ENCODE data around the gene CTDSP1.

Gene CTDSP1

GRCh38 chr2:218383892-218384519 is 15.7 kb upstream of the CTDSP1 start:
- DNase-seq (ENCODE audit: low read depth) = no peak

DNA sequence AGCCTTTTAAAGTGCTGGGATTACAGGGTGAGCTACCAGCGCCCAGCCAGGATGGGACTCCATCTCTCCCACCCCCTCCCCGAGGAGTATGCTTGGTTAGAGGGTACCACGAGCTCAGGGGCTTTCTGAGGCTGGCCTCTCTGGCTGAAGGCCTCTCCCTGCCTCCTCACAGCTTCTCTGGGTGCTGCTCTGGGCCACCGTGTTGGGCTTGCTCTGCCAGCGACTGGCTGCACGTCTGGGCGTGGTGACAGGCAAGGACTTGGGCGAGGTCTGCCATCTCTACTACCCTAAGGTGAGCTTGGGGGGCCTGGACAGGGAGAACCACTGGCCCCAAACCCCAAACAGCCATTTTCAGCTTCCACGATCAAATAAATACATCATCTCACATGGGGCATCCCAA is 14.7 kb upstream of the CTDSP1 start:
- DNase-seq (ENCODE audit: low read depth) = no peak

GRCh38 chr2:218386505-218387368 is 12.9 kb upstream of the CTDSP1 start:
- DNase-seq (ENCODE audit: low read depth) = no peak

DNA sequence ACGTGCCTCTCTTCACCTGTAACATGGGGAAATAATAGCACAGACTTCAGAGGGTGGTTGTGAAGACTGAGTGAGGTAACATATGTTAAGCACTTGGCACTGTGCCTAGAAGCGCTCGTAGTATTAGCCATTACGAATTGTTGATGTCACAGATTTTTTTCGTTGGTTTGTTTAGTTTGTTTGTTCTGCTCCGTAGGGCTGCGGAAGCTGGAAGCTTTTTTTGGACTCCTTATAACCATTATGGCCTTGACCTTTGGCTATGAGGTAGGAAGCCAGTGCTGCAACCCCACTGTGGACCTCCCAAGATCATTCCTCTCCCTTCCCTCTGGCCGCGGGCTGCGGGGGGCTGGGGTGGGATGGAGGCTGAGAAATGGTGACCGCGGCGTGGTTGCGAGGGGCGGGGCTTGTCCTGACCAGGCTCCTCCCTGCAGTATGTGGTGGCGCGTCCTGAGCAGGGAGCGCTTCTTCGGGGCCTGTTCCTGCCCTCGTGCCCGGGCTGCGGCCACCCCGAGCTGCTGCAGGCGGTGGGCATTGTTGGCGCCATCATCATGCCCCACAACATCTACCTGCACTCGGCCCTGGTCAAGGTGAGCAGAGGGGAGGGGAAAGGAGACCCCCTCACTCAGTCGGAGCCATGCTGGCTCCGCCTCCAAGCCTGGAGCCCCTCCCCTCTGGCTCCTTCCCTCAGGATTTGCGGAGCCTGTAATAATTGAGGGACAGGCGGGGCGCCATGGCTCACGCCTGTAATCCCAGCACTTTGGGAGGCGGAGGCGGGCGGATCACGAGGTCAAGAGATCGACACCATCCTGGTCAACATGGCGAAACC is 12.1 kb upstream of the CTDSP1 start:
- DNase-seq (ENCODE audit: low read depth) = no peak

DNA sequence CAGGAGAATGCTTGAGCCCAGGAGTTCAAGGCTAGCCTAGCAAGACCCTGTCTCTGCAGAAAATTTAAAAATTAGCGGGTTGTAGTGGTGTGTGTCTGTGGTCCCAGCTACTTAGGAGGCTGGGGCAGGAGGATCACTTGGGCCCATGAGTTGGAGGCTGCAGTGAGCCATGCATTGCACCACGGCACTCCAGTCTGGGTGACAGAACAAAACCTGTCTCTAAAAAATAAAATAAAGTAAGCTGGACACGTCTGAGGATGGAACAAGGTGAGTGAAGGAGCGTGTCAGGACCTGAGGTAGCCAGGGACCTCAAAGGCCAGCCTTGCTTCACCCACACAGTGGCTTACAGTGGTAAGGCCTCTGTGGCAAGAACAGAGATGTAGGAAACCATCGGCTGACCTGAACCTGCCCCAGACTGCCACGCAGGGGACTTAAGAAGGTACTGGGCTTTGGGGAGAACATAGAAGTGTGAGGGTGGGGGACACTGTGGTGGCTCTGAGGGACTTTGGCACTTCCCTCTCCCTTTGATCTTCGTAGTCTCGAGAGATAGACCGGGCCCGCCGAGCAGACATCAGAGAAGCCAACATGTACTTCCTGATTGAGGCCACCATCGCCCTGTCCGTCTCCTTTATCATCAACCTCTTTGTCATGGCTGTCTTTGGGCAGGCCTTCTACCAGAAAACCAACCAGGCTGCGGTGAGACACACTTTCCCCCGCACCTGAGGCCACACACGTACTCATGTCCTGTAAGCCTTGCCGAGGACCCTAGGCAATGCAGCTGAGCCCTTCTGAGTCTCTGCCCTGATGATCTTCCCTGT is 10.1 kb upstream of the CTDSP1 start:
- DNase-seq (ENCODE audit: low read depth) = no peak

DNA sequence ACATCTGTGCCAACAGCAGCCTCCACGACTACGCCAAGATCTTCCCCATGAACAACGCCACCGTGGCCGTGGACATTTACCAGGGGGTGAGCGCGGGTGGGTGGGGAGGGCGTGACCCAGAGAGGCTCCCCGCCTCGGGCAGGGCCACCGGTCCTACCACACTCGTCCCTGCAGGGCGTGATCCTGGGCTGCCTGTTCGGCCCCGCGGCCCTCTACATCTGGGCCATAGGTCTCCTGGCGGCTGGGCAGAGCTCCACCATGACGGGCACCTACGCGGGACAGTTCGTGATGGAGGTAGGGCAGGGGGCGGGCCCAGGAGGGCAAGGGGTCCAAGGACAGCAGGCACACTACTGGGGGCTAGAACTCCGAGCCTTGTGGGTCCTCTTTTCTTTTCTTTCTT is 8.5 kb upstream of the CTDSP1 start:
- DNase-seq (ENCODE audit: low read depth) = no peak

DNA sequence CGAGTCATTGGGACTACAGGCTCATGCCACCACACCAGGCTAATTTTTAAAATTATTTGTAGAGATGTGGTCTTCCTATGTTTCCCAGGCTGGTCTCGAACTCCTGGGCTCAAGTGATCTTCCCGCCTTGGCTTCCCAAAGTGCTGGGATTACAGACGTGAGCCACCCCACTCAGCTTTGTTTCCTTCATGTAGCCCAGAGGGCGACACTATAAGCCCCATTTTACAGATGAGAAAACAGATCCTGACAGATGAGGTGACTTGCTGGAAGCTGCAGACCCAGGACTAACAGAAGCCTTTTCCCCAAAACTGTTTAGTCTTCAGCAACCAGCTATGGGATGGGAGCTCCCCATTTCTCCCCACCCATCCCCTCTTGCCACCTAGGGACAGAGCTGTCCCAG is 7.2 kb upstream of the CTDSP1 start:
- DNase-seq (ENCODE audit: low read depth) = no peak

DNA sequence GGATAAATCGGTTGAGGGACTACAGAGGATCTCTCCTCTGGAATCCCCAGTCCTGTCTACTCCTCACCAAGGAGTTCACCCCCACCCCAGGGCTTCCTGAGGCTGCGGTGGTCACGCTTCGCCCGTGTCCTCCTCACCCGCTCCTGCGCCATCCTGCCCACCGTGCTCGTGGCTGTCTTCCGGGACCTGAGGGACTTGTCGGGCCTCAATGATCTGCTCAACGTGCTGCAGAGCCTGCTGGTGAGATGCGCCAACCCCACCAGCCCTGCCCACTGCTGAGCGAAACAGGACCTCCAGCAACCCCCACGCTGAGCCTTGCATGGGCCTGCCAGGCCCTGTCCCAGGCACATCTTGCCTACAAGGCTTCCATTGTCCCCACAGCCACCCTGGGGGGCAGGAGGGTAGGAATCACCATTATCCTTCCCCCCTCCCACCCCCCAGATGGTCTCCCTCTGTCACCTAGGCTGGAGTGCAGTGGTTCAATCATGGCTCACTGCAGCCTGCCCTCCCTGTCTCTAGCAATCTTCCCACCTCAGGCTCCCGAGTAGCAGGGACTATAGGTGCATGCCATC is 6.7 kb upstream of the CTDSP1 start:
- no peak for DNase-seq (ENCODE audit: low read depth)

DNA sequence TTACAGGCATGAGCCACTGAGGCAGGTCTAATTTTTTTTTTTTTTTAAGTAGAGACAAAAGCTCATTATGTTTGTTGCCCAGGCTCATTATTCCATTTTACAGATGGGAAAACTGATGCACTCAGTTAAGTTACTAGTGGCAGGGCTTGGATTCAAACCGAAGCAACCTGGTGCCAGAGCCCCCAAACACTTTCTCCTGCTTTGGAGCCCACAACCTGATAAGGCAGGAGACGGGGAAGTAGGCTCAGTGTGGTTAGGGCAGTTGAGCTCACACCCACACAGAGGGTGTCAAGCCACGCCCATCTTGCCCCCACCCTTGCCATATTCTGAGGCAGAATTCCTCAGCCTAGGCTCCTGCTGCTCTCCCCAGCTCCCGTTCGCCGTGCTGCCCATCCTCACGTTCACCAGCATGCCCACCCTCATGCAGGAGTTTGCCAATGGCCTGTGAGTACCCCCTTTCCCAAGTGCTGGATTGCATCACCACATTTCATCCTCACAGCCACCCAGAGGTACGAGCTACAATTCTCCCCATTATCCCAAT is 5.8 kb upstream of the CTDSP1 start:
- DNase-seq (ENCODE audit: low read depth) = no peak

DNA sequence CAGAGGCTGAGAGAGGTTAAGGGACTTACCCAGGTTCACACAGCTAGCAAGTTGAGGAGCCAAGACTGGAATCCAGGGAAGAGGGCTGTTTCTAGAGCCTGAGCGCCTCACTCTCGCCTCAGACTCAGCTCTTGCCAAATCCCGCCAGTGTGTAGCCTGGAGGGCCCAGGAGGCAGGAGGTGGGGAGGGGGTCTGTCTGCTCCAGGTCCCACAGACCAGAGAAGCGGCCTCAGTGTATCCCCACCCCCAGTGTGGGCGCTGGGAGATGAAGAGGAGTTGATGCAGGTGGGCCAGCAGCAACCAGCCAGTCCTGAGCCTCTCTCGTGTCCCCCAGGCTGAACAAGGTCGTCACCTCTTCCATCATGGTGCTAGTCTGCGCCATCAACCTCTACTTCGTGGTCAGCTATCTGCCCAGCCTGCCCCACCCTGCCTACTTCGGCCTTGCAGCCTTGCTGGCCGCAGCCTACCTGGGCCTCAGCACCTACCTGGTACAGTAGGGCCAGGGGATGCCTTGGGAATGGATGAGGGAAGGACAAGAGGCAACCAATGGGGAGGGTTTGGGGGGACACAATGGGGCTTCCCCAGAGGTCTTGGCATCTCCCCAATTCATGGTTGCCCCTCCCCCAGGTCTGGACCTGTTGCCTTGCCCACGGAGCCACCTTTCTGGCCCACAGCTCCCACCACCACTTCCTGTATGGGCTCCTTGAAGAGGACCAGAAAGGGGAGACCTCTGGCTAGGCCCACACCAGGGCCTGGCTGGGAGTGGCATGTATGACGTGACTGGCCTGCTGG is 5.2 kb upstream of the CTDSP1 start:
- DNase-seq (ENCODE audit: low read depth) = no peak

DNA sequence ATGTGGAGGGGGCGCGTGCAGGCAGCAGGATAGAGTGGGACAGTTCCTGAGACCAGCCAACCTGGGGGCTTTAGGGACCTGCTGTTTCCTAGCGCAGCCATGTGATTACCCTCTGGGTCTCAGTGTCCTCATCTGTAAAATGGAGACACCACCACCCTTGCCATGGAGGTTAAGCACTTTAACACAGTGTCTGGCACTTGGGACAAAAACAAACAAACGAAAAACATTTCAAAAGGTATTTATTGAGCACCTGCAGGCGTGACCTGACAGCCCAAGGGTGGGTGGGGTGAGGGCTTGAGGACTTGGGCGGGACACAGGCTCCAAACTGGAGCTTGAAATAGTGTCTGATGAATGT is 4.6 kb upstream of the CTDSP1 start:
- no peak for DNase-seq (ENCODE audit: low read depth)

DNA sequence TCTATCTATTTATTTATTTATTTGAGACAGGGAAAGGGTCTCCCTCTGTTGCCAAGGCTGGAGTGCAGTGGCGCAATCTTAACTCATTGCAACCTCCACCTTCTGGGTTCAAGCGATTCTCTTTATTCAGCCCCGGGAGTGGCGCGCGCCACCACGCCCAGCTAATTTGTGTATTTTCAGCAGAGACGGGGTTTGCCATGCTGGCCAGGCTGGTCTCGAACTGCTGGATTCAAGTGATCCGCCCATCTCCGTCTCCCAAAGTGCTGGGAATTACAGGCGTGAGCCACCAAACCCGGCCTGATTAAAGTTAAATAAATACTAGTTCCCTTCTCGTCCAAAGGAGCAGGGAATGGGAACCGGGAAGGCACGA is 4.2 kb upstream of the CTDSP1 start:
- DNase-seq (ENCODE audit: low read depth) = no peak

GRCh38 chr2:218395826-218396687 is 3.6 kb upstream of the CTDSP1 start:
- DNase-seq (ENCODE audit: low read depth) = peak; percentile 95

DNA sequence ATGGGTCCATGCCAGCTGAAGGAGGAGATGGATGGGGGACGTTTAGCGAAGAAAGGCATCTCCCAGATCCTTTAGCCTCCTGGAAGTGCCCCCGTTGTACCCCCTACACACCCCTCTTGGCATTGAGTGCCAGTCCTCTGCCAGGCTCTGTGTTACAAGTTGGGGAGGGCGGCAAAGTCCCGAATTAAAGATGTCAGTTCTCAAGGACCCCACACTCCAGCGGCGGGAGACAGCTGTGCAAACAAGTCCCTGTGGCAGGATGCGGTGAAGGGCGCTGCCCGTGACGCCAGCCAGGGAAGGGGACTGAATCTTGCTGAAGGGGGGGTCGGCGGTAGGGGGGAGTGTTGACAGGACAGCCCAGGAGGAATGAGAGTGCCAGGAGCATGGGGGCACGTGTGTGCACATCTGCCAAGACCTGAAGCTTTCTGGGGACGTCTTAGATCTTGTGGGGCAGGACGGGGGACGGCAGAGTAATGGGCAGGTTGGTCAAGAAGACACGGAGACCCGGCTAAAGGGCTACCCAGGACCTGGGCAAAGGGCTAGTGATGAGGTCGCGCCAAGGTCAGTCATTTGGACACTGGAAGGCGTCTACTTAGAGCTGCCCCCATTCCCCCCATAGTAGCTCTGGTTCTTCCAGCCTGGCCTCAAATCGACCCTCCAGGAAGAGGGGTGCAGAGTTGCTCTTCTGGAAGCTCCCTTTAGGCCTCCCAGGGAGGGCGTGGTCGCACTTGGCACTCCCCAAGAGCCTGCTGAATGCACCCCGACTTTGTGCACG is 2.8 kb upstream of the CTDSP1 start:
- DNase-seq (ENCODE audit: low read depth) = no peak

GRCh38 chr2:218397463-218397819 is 2.2 kb upstream of the CTDSP1 start:
- no peak for DNase-seq (ENCODE audit: low read depth)

- DNase-seq (ENCODE audit: low read depth) = peak; percentile 61
Observed at GRCh38 chr2:218397820-218398436, 1.7 kb upstream of the CTDSP1 start.

DNA sequence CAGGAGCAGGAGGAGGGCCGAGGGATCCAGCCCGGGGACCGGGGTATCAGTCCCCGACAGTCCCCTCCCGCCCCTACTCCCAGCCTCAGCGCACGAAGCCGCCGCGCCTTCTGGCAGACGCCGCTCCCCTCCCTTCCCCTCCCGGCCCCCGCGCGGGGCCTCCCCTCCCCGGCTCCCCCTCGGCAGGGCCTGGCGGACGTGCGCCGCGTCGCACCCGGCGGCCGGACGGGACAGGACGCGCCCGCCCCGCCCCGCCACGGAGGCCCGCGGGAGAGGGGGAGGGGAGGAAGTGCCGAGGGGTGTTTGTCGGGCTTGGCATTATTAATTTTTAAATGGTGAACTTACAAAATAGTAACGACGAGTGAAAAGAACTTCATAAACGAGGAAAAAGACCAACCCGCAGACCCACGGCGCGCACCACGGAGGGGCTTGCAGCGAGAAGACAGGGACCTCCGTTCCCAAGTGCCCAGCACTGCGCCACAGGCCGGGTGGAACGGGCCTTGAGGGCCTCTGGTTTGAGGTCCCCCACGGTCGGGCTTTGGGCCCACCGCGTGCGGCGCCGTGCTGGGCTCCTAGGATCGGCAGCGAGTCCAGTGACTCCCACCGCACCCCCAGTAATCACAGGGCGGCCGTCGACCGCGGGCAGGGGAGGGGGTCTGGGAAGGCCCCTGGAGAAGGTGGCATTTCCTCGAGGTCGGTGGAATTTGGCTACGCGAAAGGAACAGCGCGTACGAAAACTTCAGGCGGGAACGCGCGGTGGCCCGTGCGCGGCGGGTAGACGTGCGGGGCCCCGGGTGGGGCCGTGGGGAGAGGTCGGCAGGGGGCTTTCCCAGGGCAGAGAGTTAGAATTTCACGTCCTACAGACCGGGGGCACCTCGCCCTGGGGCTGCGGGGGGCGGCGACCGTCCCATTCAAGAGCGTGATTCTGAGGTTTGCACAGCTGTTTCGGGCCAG is 954 bp upstream of the CTDSP1 start:
- peak; percentile 48 for DNase-seq (ENCODE audit: low read depth)
